Measurements from ENCODE around the gene CYP2U1. TPM values are rescaled to one million over a fixed set of nuclear protein-coding genes. Genes with fewer than 3 reads are reported as not detected.

The CYP2U1 gene
- total RNA-seq (2014; rRNA removed; shearing (Covaris generic)) (5.6 and 7.4 TPM in 2 replicates), total RNA-seq (2022) (11.8 and 14.8 TPM in 2 replicates), Bru-seq, nascent RNA (percentile 75 among the genes with signal in this experiment), BruChase-seq, experiment 1, labeled RNA remaining after a 6-hour chase (percentile 53 among the genes with signal in this experiment), BruChase-seq, experiment 2, labeled RNA remaining after a 2-hour chase (percentile 72 among the genes with signal in this experiment)
- long read RNA-seq, full-length matches to known transcripts, result 30 of 65 reads
- long read RNA-seq, partial matches to known transcripts, result 3 of 65 reads
- long read RNA-seq, other reads (novel, unspliced or antisense), result 32 of 65 reads

- Histone ChIP-seq H3K4me2 (ENCODE audit: low read length) (peak within 1 kb of the TSS; percentile 81), H3K36me3 (ENCODE audit: insufficient read depth, low read length) (no peaks in the 10 kb centered on the region; the same call in 1 of the 2 replicates), H3K4me3 (ENCODE audit: low read depth, low read length, poor library complexity, severe bottlenecking) (peak within 1 kb of the TSS; percentile 75), H4K20me1 (ENCODE audit: insufficient read depth, low read length) (no peaks in the 10 kb centered on the region), H3K4me1 (ENCODE audit: insufficient read depth, low read length, poor library complexity, severe bottlenecking) (peaks cover 36% of the 10 kb centered on the region), H3K9me2 (ENCODE audit: insufficient read depth, low read length) (no peaks in the 10 kb centered on the region), H3K27ac (ENCODE audit: low read depth, low read length, poor library complexity, severe bottlenecking) (peak within 1 kb of the TSS; percentile 41), H3K79me2 (ENCODE audit: insufficient read depth, low read depth, low read length) (no peaks in the 10 kb centered on the region), H3K9me3 (ENCODE audit: low read length) (no peaks in the 10 kb centered on the region), H2AFZ (ENCODE audit: low read length) (peak within 1 kb of the TSS; percentile 66)
- ChIA-PET CTCF (ENCODE audit: unreplicated experiment) (interaction anchor here (0.9 kb wide), 1 partner anchor 25 kb away, joined by 3 read pairs; no protein-coding TSS in a partner anchor), POLR2A (interaction anchor here (0.6 to 2.5 kb wide), 3 partner anchors 58 to 244 kb away, joined by 3 to 8 read pairs (median 4); no protein-coding TSS in a partner anchor)
- BruUV-seq (replicated peaks), result no TSS peak
- intact Hi-C loops (cut with micrococcal nuclease; ENCODE audit: unreplicated experiment), result loop anchor here (5.0 to 10.0 kb wide), 2 partner anchors 236 to 1616 kb away; partner anchors contain the start of genes AIMP1, LEF1 and TBCK
- DNase-seq (ENCODE audit: low spot score), result peak; percentile 76
- 0 out of 2 replicates have a peak, but pooled peaks have one; percentile 18 for TF ChIP-seq CTCF (conservative IDR thresholded peaks at IDR 0.05; ENCODE audit: low read length)
- no peak for TF ChIP-seq EZH2phosphoT487 (IDR thresholded peaks at IDR 0.05; ENCODE audit: borderline replicate concordance, low read depth, low read length)
Measured at GRCh38 chr4:107930821-107931774, at the start of gene CYP2U1. CYP2U1 (plus strand) TSS chr4:107931549; CDS start chr4:107931644, 95 bp downstream.

- Histone ChIP-seq H3K4me3 (ENCODE audit: low read depth, low read length, poor library complexity, severe bottlenecking) (no peak overlapping the region), H3K27ac (ENCODE audit: low read depth, low read length, poor library complexity, severe bottlenecking) (no peak overlapping the region), H3K79me2 (ENCODE audit: insufficient read depth, low read depth, low read length) (no peaks in the 10 kb centered on the region), H3K9me3 (ENCODE audit: low read length) (peaks cover 22% of the 10 kb centered on the region; the same call in 1 of the 2 replicates), H3K36me3 (ENCODE audit: insufficient read depth, low read length) (no peaks in the 10 kb centered on the region), H3K9me2 (ENCODE audit: insufficient read depth, low read length) (no peaks in the 10 kb centered on the region), H4K20me1 (ENCODE audit: insufficient read depth, low read length) (no peaks in the 10 kb centered on the region), H2AFZ (ENCODE audit: low read length) (no peak overlapping the region), H3K4me1 (ENCODE audit: insufficient read depth, low read length, poor library complexity, severe bottlenecking) (no peaks in the 10 kb centered on the region), H3K4me2 (ENCODE audit: low read length) (no peak overlapping the region)
- TF ChIP-seq EZH2phosphoT487 (IDR thresholded peaks at IDR 0.05; ENCODE audit: borderline replicate concordance, low read depth, low read length), result no peak
- no peak for TF ChIP-seq CTCF (conservative IDR thresholded peaks at IDR 0.05; ENCODE audit: low read length)
- CTCF ChIA-PET (ENCODE audit: unreplicated experiment), result no interaction called here
- no peak for DNase-seq (ENCODE audit: low spot score)
- no TSS peak for BruUV-seq (replicated peaks)
- POLR2A ChIA-PET, result interaction anchor here (0.7 kb wide), 2 partner anchors 644 to 712 kb away, joined by 3 read pairs; no protein-coding TSS in a partner anchor
- intact Hi-C loops (cut with micrococcal nuclease; ENCODE audit: unreplicated experiment), result no loop called here
Measured at GRCh38 chr4:107885865-107886264, 45.5 kb upstream of the CYP2U1 start.

Measured in OCI-LY7 (cell line).